CD4-positive, alpha-beta T cell treated with Interleukin-2 at 100 ng/mL for 4 hours (primary cell): ENCODE data around the gene SHANK3.

Source experiments
- DNase-seq: peaks from one replicate; pipeline ENCODE4 v3.0.0-alpha.2; 2020; ENCODE audit warnings: low spot score

Gene SHANK3

GRCh38 chr22:50699756-50700386 is 27.2 kb downstream of the SHANK3 start:
- no peak for DNase-seq

GRCh38 chr22:50700387-50701075 is 27.9 kb downstream of the SHANK3 start:
- DNase-seq = no peak

GRCh38 chr22:50701076-50701419 is 28.4 kb downstream of the SHANK3 start:
- no peak for DNase-seq

GRCh38 chr22:50701428-50702154 is 29.0 kb downstream of the SHANK3 start:
- DNase-seq = no peak

GRCh38 chr22:50702261-50702671 is 29.6 kb downstream of the SHANK3 start:
- DNase-seq = no peak

GRCh38 chr22:50702821-50703725 is 30.4 kb downstream of the SHANK3 start:
- no peak for DNase-seq

- no peak for DNase-seq
These were observed 31.3 kb downstream of the SHANK3 start for GRCh38 chr22:50703726-50704509.

- DNase-seq = no peak
These were observed 32.0 kb downstream of the SHANK3 start for GRCh38 chr22:50704510-50705218.

- DNase-seq = no peak
These were observed 32.6 kb downstream of the SHANK3 start for GRCh38 chr22:50705219-50705691.

- DNase-seq = no peak
These were observed 33.3 kb downstream of the SHANK3 start for GRCh38 chr22:50705851-50706351.

GRCh38 chr22:50706481-50707125 is 34.0 kb downstream of the SHANK3 start:
- DNase-seq = no peak

GRCh38 chr22:50708474-50708873 is 35.9 kb downstream of the SHANK3 start:
- DNase-seq = no peak

GRCh38 chr22:50708996-50709395 is 36.4 kb downstream of the SHANK3 start:
- no peak for DNase-seq

- DNase-seq = no peak
These were observed 37.6 kb downstream of the SHANK3 start for GRCh38 chr22:50710221-50710620.

- DNase-seq = no peak
These were observed 38.3 kb downstream of the SHANK3 start for GRCh38 chr22:50710886-50711285.

GRCh38 chr22:50711446-50712340 is 39.1 kb downstream of the SHANK3 start:
- no peak for DNase-seq

GRCh38 chr22:50712341-50713007 is 39.9 kb downstream of the SHANK3 start:
- no peak for DNase-seq

GRCh38 chr22:50713008-50713385 is 40.4 kb downstream of the SHANK3 start:
- DNase-seq = no peak
